LNCAP (cell line): ENCODE data around the gene RGCC.

Source experiments
- CTCF ChIP-seq: fragments of 450-650 bp; IDR thresholded peaks from 2 replicates; pipeline ENCODE4 v1.5.1; 2017; ENCODE audit warnings: mild to moderate bottlenecking

Gene RGCC

GRCh38 chr13:41458187-41458760 is 924 bp downstream of the RGCC start:
- no peak for TF ChIP-seq CTCF

GRCh38 chr13:41458761-41459431 is 1.5 kb downstream of the RGCC start:
- TF ChIP-seq CTCF = peak; percentile 37; the same call in 1 of the 2 replicates

GRCh38 chr13:41459432-41460073 is 2.2 kb downstream of the RGCC start:
- no peak for TF ChIP-seq CTCF

- TF ChIP-seq CTCF = no peak
Measured at GRCh38 chr13:41460074-41460465, 2.7 kb downstream of the RGCC start.

- no peak for TF ChIP-seq CTCF
Measured at GRCh38 chr13:41460930-41461329, 3.6 kb downstream of the RGCC start.

GRCh38 chr13:41461527-41462139 is 4.3 kb downstream of the RGCC start:
- TF ChIP-seq CTCF = no peak

GRCh38 chr13:41462427-41462826 is 5.1 kb downstream of the RGCC start:
- TF ChIP-seq CTCF = no peak
